HepG2 (cell line): ENCODE results near the gene ZFX. TPM values are rescaled to one million over a fixed set of nuclear protein-coding genes. Genes with fewer than 3 reads are reported as not detected.
A peak's percentile ranks its signal among the peaks of the same experiment; 100 is the strongest.

Source experiments
- ATAC-seq: fragments of 200-7000 bp; cut with Tn5 transposase; 3 replicates; pipeline ENCODE4 v1.9.1; 2020; ENCODE audit warnings: mild to moderate bottlenecking, moderate library complexity
- BruUV-seq: library from RNA; stranded (reverse); fragments of 400-500 nt; replicated peaks from 2 replicates; lab custom pipeline; 2021; lab: Mats Ljungman, UMichigan
- CTCF ChIA-PET: fragments of 300-600 bp; formaldehyde crosslinking; extraction: SDS; loops from one replicate; lab custom pipeline; 2021; ENCODE audit warnings: low total read pairs, inconsistent platforms, low intra/inter-chr PET ratio; lab: Yijun Ruan, JAX
- POLR2A ChIA-PET: fragments of 350-600 bp; sonication (Branson Sonifier 250); formaldehyde crosslinking; loops from one replicate; lab custom pipeline; 2020; ENCODE audit warnings: antibody characterized with exemption, inconsistent platforms; lab: Yijun Ruan, JAX
- DNase-seq: peaks from one replicate; pipeline ENCODE4 v3.0.0-alpha.2; 2015; ENCODE audit warnings: low spot score
- FAIRE-seq: peaks from 3 replicates; lab custom pipeline; 2011; peaks lifted over from hg19 to GRCh38; lab: Jason Lieb, UNC
- H2AFZ ChIP-seq: one replicate; pipeline ENCODE4 v1.6.1; 2011; ENCODE audit warnings: low read length, inconsistent platforms
- H3K27ac ChIP-seq: fragments of 300-600 bp; 3 replicates; pipeline ENCODE4 v1.8.0; 2011; ENCODE audit warnings: mixed run types, mild to moderate bottlenecking, mixed read lengths, low read length, inconsistent platforms; ENCODE audit not compliant: insufficient read depth; ENCODE audit errors: extremely low read length
- H3K27me3 ChIP-seq, 2 experiments: fragments of 200-600 bp in 1 of 2; 2 replicates in 1 of 2; 3 replicates in 1 of 2; pipeline versions ENCODE4 v1.6.0 to v1.8.0; 2011; ENCODE audit warnings: low read length in 2 of 2, mild to moderate bottlenecking in 2 of 2, moderate library complexity in 2 of 2, inconsistent platforms in 1 of 2; ENCODE audit not compliant: insufficient read depth in 2 of 2, control insufficient read depth in 1 of 2
- H3K36me3 ChIP-seq, 2 experiments: fragments of 200-600 bp in 1 of 2; replicated peaks in 1 of 2; 2 replicates in 1 of 2; 3 replicates in 1 of 2; pipeline versions ENCODE4 v1.5.1 to v1.8.0; 2011; ENCODE audit warnings: low read length in 2 of 2, inconsistent platforms in 1 of 2; ENCODE audit not compliant: insufficient read depth in 2 of 2, control insufficient read depth in 1 of 2
- H3K4me1 ChIP-seq: 2 replicates; pipeline ENCODE4 v1.5.1; 2012; ENCODE audit warnings: low read length, inconsistent platforms; ENCODE audit not compliant: insufficient read depth
- H3K4me2 ChIP-seq: 2 replicates; pipeline ENCODE4 v1.6.0; 2011; ENCODE audit warnings: low read depth, low read length, inconsistent platforms
- H3K4me3 ChIP-seq, 3 experiments: fragments of 200-600 bp in 1 of 3; sonication (generic), shearing (Covaris generic) in 1 of 3; replicated peaks in 1 of 3; 2 replicates each; pipeline ENCODE4 v1.5.1; 2011 to 2016; ENCODE audit warnings: low read length in 3 of 3, inconsistent platforms in 2 of 3, low read depth in 2 of 3, mild to moderate bottlenecking in 2 of 3, control low read depth in 1 of 3, mixed read lengths in 1 of 3; ENCODE audit not compliant: insufficient read depth in 1 of 3
- H3K79me2 ChIP-seq: one replicate; pipeline ENCODE4 v1.6.1; 2011; ENCODE audit warnings: low read length, inconsistent platforms; ENCODE audit not compliant: insufficient read depth
- H3K9ac ChIP-seq: 2 replicates; pipeline ENCODE4 v1.6.0; 2011; ENCODE audit warnings: mild to moderate bottlenecking, low read depth, low read length, inconsistent platforms; ENCODE audit not compliant: insufficient read depth
- H3K9me3 ChIP-seq: 2 replicates; pipeline ENCODE4 v1.5.1; 2012; ENCODE audit warnings: mild to moderate bottlenecking, low read length
- H4K20me1 ChIP-seq: 2 replicates; pipeline ENCODE4 v1.6.0; 2011; ENCODE audit warnings: inconsistent platforms, mild to moderate bottlenecking, low read length, moderate library complexity; ENCODE audit not compliant: insufficient read depth
- ADNP ChIP-seq: sonication (generic); formaldehyde crosslinking; IDR thresholded peaks from 2 replicates; pipeline ENCODE4 v1.4.0; 2020; ENCODE audit warnings: missing genetic modification reagents
- AGO2 ChIP-seq: fragments of 200-400 bp; formaldehyde crosslinking; optimal IDR thresholded peaks from 2 replicates; pipeline ENCODE3; 2017; ENCODE audit warnings: mild to moderate bottlenecking, low read depth, low read length, moderate library complexity
- DR1 ChIP-seq: sonication (generic); formaldehyde crosslinking; IDR thresholded peaks from 2 replicates; pipeline ENCODE4 v1.8.0; 2021; ENCODE audit warnings: mild to moderate bottlenecking, missing genetic modification reagents, inconsistent platforms
- IRF2 ChIP-seq: IDR thresholded peaks from 2 replicates; pipeline ENCODE4 v1.6.1; 2018; ENCODE audit warnings: missing genetic modification reagents, missing compliant biosample characterization
- KLF16 ChIP-seq, 2 experiments: sonication (generic) in 1 of 2; formaldehyde crosslinking in 1 of 2; IDR thresholded peaks; 2 replicates each; pipeline versions ENCODE4 v1.6.1 to v1.8.0; 2016 to 2023; ENCODE audit warnings: missing genetic modification reagents in 2 of 2, missing compliant biosample characterization in 1 of 2
- SMARCC2 ChIP-seq: fragments of 450-650 bp; IDR thresholded peaks from 2 replicates; pipeline ENCODE4 v1.6.1; 2017; ENCODE audit warnings: antibody characterized with exemption, mild to moderate bottlenecking
- TRIM24 ChIP-seq: sonication (generic); formaldehyde crosslinking; IDR thresholded peaks from 2 replicates; pipeline ENCODE4 v1.8.0; 2022; ENCODE audit warnings: mild to moderate bottlenecking, missing genetic modification reagents
- ZBTB26 ChIP-seq: IDR thresholded peaks from 2 replicates; pipeline ENCODE4 v1.6.1; 2016; ENCODE audit warnings: missing compliant biosample characterization, missing genetic modification reagents, borderline replicate concordance
- ZNF317 ChIP-seq: sonication (generic); formaldehyde crosslinking; IDR thresholded peaks from 2 replicates; pipeline ENCODE4 v1.5.0; 2020; ENCODE audit warnings: mild to moderate bottlenecking, missing genetic modification reagents
- WGBS: methylation state at CpG from one replicate; pipeline ENCODE4 v1.1.6; 2017; ENCODE audit warnings: low lambda C conversion rate; 5-methylcytosine and 5-hydroxymethylcytosine counted together
- in situ Hi-C: cut with HindIII; loops from 2 replicates; pipeline ENCODE4 v1.10.0; 2017; ENCODE audit warnings: low pct_unique_long_range_greater_than_20kb; ENCODE audit not compliant: extremely low pct_ligation_motif_present
- intact Hi-C: fragments of 100-400 bp; cut with micrococcal nuclease; formaldehyde crosslinking; loops from one replicate; pipeline ENCODE4 v1.10.0; 2022; ENCODE audit not compliant: unreplicated experiment
- polyA plus RNA-seq, 8 experiments: library from polyadenylated mRNA; depleted of rRNA in 3 of 8; stranded (reverse) in 7 of 8; unstranded in 1 of 8; fragments of >200 nt; fragmentation: Illumina TruSeq in 4 of 8; extraction: Trizol in 4 of 8; gene quantifications; 2 replicates each; pipeline versions ENCODE4 v1.2.1 to v1.2.3, GENCODE V29; 2011 to 2016; ENCODE audit warnings: low read depth in 4 of 8, missing spikeins in 1 of 8, mixed read lengths in 1 of 8; ENCODE audit not compliant: insufficient read depth in 1 of 8
- total RNA-seq, 5 experiments: library from RNA; depleted of rRNA; stranded (reverse); fragments of >200 nt; fragmentation: Illumina TruSeq; extraction: Trizol; gene quantifications; 2 replicates each; pipeline ENCODE4 v1.2.3, GENCODE V29; 2016; ENCODE audit warnings: low read depth in 1 of 5

Gene ZFX
- total and polyA plus RNA-seq, 2 of the 13 experiments (the other 11 are each of a cell fraction or from before 2014, with no cell fraction given), result 13.8 to 37.3 TPM

DNA sequence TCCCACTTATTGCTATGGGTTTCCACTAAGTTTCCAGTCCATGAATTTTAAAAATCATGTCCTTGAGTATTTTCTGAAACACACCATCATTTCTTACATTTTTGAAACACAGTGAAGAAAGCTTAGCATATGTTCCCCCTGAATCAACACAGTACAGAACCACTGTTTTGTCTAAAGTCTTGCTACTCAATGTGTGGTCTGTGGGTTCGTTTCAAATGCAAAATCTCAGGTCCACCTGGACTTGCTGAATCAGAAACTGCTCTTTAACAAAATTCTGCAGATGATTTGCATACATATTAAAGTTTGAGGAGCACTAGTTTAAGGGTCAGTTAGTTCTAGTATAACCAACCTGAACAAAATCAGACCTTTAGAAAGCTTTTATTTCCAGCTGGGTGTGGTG lies 103.9 kb downstream of the ZFX start:
- WGBS, result 10% methylated on average over 1 of the region's 1 CpG
- Histone ChIP-seq H3K9ac (no peak overlapping the region), H2AFZ (no peak overlapping the region), H3K4me2 (peak overlapping the region; percentile 55), H3K9me3 (no peaks in the 10 kb centered on the region), H4K20me1 (no peaks in the 10 kb centered on the region), H3K79me2 (no peaks in the 10 kb centered on the region), H3K4me1 (peaks cover 15% of the 10 kb centered on the region), H3K27me3 (no peaks in the 10 kb centered on the region), H3K27ac (peak overlapping the region; percentile 56), H3K4me3 (no peak overlapping the region; a peak in 1 of 6 replicates), H3K36me3 (no peaks in the 10 kb centered on the region)
- intact Hi-C loops (loop anchor here (10.0 kb wide), 1 partner anchor 141 kb away; no protein-coding TSS in a partner anchor), in situ Hi-C loops (no loop called here)
- POLR2A ChIA-PET, result interaction anchor here (0.6 to 1.4 kb wide), 4 partner anchors 11 to 203 kb away, joined by 3 to 6 read pairs (median 5); no protein-coding TSS in a partner anchor
- TF ChIP-seq SMARCC2, result no peak
- TF ChIP-seq DR1 (CRISPR knock-in tag), result no peak
- TF ChIP-seq ZNF317 (CRISPR knock-in tag), result no peak
- DNase-seq (no peak), ATAC-seq (peak; percentile 43), FAIRE-seq (no peak)
- no TSS peak for BruUV-seq
- CTCF ChIA-PET, result no interaction called here

DNA sequence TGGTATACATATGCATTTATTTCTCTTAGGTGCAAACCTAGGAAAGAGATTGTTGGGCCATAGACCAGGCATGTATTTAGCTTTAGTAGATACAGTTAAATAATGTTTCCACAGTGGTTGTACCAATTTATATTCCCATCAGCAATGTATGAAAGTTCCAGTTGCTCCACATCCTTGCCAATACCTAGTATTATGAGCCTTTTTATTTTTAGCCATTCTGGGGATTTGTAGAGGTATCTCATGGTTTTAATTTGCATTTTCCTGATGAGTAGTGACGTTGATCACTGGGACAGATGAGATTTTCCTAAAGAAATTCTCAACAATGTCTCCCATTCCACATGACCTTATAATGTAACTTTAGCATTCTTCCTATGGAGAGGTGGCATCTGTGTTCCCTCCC lies 107.5 kb downstream of the ZFX start:
- in situ Hi-C loops (no loop called here), intact Hi-C loops (loop anchor here (10.0 kb wide), 1 partner anchor 138 kb away; no protein-coding TSS in a partner anchor)
- TF ChIP-seq KLF16 (CRISPR knock-in tag; IDR thresholded peaks at IDR 0.05) (no peak), AGO2 (no peak), ADNP (CRISPR knock-in tag) (no peak), IRF2 (CRISPR knock-in tag) (no peak), ZBTB26 (CRISPR knock-in tag) (no peak), TRIM24 (CRISPR knock-in tag) (no peak)
- POLR2A ChIA-PET, result no interaction called here
- no peaks in the 10 kb centered on the region for H3K79me2 ChIP-seq
- H3K36me3 ChIP-seq, result no peaks in the 10 kb centered on the region
- BruUV-seq, result no TSS peak
- FAIRE-seq (no peak), DNase-seq (no peak), ATAC-seq (no peak)
- no peak overlapping the region for H3K4me3 ChIP-seq
- no peaks in the 10 kb centered on the region for H4K20me1 ChIP-seq
- H3K4me2 ChIP-seq, result no peak overlapping the region
- WGBS, result 53% methylated on average over 1 of the region's 1 CpG
- H2AFZ ChIP-seq, result no peak overlapping the region
- H3K4me1 ChIP-seq, result peaks cover 19% of the 10 kb centered on the region
- H3K9ac ChIP-seq, result no peak overlapping the region
- H3K9me3 ChIP-seq, result no peaks in the 10 kb centered on the region
- CTCF ChIA-PET, result no interaction called here
- no peak overlapping the region for H3K27ac ChIP-seq
- H3K27me3 ChIP-seq, result no peaks in the 10 kb centered on the region
